ENCODE results near the gene SNW1.
"Not testable (repeated sequence)": the region's sequence is repeated elsewhere in the genome, so short reads cannot be mapped to it uniquely, and the experiment has no call there.

- not testable (repeated sequence) for TF ChIP-seq CTCF (conservative IDR thresholded peaks at IDR 0.05 in 1 of 2, IDR thresholded peaks at IDR 0.05 in 1 of 2; ENCODE audit: extremely low read depth in 1 of 2, insufficient read depth in 1 of 2, low read depth in 1 of 2, low read length in 2 of 2); EZH2 (IDR thresholded peaks at IDR 0.05; ENCODE audit: borderline replicate concordance, low read length)
These were observed 38.5 kb upstream of the SNW1 start for GRCh38 chr14:77799456-77799855.
